ENCODE data around the gene MED25. TPM values are rescaled to one million over a fixed set of nuclear protein-coding genes. Genes with fewer than 3 reads are reported as not detected.

MED25 gene
- polyA plus RNA-seq, 3 donors: 55.8 to 65.6 (median 56.0) TPM

GRCh38 chr19:49839713-49840112 is 21.6 kb downstream of the MED25 start:
- no peak for DNase-seq (ENCODE audit: low read depth in 3 of 3, low spot score in 2 of 3)

DNA sequence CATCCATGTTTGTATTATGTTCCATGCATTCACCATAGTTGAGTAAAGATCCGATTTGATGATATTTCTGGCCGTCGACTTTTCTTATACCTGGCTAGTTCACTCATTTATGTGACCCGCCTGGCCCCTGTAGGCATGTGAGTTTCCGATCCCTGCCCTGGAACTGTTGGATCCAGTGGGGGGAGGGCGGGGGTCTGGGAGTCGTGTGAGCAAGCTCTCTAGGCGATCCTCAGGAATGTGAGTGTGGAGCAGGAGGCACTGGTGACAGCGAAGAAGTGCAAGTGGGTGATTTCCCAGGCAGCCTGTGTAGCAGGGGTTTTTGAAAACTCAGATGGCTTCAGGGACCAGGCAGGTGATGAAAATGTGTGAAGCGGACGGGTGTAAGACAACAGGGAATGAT is 22.2 kb downstream of the MED25 start:
- DNase-seq (ENCODE audit: low read depth in 3 of 3, low spot score in 2 of 3): no peak

DNA sequence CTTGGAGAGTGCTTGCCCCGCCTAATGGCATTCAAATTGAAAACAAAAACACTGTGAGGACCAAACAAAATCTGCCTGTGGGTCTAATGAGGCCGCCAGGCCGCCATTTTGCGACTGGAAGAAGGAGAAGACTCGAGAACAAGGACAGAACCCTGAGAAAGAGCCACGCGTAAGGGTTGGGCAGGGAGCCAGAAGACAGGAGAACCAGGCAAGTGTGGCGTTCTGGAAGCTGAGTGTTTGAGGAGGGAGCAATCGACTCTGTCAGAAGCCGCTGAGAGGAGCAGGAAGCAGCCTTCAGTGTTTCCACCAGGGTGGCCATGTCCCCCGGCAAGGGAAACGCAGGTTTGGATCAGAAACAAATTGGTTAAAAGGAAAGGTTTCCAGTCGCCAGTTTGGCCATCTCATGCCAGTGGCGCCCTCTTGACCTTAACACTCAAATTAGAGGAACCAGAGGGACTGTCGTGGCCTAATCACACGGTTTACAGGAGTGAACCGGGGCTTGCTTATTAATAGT is 22.7 kb downstream of the MED25 start:
- no peak for DNase-seq (ENCODE audit: low read depth in 3 of 3, low spot score in 2 of 3)

DNA sequence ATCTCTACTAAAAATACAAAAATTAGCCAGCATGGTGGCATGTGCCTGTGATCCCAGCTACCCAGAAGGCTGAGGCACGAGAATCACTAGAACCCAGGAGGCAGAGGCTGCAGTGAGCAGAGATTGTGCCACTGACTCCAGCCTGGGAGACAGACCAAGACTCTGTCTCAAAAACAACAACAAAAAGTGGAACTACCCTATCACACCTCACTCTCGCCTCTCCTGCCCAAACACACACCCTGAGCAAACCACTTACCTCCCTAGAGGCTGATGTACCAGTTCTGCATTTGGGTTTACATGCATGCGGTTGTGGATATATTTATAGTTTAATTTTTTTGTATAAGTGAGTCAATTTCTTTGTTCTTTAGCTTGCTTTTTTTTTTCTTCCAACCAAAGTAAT is 25.2 kb downstream of the MED25 start:
- no peak for DNase-seq (ENCODE audit: low read depth in 3 of 3, low spot score in 2 of 3)

DNA sequence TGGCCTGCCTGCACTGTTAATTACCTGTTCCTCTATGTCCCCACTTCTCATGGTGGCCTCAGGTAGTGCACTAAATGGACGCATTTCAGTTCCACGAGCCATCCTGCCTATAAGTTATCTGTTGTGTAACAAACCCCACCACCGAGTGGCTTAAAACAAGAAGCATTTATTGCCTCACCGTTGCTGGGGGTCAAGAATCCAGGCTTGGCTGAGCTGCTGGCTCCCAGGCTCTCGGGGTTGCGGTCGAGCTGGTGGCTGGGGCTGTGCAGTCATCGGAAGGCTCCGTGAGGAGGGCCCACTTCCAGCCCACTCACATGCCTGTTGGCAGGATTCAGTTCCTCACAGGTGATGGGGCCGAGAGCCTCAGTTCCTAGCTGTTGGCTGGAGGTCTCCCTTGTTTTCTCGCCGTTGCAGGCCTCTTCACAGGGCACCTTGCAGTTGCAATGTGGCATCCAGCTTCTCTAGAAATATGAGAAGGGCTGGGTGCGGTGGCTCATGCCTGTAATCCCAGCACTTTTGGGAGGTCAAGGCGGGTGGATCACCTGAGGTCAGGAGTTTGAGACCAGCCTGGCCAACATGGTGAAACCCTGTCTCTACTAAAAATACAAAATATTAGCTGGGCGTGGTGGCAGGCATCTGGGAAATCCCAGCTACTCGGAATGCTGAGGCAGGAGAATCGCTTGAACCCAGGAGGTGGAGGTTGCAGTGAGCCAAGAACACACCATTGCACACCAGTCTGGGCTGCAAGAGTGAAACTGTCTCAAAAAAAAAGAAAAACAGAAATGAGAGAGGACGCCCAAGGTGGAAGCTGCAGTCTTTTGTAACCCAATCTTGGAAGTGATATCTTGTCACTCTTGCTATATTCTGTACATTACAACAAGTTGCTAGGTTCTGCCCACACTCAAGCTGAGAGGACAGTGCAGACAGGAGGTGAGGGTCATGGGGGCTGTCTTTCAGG is 26.3 kb downstream of the MED25 start:
- DNase-seq (ENCODE audit: low read depth in 3 of 3, low spot score in 2 of 3): no peak

DNA sequence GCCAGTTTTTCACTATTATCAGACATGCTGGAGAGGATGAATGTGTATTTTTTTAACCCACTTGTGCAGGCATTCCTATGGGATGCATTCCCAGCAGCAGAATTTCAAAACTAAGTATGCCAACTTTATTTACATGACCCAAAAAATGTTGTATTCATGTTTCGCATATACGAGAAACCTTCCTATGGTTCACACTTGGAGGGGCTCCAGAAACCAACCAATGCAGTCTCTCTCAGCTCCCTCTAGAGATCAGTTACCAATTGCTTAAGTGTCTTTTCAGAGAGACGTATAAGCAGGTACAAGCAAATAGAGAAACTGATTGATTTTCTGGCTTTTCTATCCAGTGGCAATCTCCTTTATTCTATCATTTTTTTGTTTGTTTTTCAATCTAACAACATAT is 27.3 kb downstream of the MED25 start:
- no peak for DNase-seq (ENCODE audit: low read depth in 3 of 3, low spot score in 2 of 3)

GRCh38 chr19:49846408-49846807 is 28.3 kb downstream of the MED25 start:
- no peak for DNase-seq (ENCODE audit: low read depth in 3 of 3, low spot score in 2 of 3)

DNA sequence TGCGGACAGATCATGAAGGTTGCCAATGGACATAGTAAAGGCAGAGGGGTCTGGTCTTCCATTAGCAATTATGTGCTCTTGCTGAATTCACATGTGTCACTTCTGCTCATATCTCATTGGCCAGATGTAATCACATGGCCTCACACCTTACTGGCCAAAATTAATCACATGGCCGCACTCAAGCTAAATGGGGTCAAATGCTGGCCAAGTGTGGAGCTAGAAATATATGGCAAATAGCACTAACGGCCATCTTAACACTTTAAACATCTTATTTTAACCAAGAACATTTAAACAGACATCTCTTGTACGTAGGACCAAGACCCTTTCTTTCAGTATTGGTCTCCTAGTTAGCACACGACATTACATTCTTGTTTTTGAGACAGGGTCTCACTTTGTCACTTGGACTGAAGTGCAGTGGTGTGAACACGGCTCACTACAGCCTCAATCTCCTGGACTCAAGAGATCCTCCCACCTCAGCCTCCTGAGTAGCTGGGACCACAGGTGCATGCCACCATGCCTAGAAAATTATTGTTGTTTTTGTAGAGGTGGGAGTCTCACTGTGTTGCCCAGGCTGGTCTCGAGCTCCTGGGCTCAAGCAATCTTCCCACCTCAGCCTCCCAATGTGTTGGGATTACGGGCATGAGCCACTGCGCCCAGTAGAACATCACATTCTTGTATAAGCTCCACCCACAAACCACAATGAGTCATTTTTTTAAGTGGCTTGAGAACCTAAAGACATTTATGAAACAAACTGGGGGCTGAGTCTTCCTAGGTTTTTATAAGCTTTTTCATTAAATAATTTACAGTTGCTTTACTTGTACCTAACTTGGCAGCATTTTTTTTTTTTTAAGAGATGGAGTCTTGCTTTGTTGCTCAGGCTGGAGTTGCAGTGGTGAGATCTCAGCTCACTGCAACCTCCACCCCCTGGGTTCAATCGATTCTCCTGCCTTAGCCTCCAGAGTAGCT is 29.9 kb downstream of the MED25 start:
- no peak for DNase-seq (ENCODE audit: low read depth in 3 of 3, low spot score in 2 of 3)

- no peak for DNase-seq (ENCODE audit: low read depth in 3 of 3, low spot score in 2 of 3)
Measured at GRCh38 chr19:49848938-49849337, 30.8 kb downstream of the MED25 start.

DNA sequence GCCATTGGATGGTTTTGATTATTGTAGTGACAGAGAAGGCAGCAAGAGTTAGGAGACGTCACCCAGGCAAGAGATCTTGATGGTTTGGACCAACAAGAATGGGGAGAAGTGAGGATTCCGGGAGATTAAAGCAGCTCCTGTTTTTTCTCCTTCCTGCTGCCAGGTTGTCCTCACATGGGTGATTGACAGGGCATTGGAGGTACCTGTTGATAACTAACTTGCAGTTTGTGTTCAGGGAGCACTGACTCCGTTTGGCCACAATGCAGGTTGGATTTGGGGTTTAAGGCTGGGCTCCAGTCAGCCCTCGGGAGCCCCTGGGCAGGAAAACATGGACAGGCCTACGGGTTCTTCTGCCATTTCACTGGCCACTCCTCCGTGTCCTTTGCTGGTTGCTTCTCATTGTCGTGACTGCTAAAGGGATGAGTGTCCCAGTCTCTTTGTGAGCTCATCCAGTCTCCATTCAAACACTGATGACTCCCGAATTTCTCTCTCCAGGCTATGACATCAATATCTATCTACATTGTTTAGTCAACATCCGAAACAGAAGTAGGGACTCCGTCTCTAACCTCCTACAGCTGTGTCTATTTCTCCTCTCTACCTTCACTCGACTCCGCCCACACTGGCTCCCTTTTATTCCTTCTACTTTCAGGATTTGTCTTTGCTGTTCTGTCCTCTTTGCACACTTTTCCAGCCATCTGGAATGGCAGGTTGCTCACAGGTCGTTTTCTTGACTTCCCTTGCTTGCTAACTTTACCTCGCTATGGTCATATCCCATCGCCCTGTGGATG is 31.5 kb downstream of the MED25 start:
- DNase-seq (ENCODE audit: low read depth in 3 of 3, low spot score in 2 of 3): no peak

GRCh38 chr19:49850221-49850486 is 32.1 kb downstream of the MED25 start:
- DNase-seq (ENCODE audit: low read depth in 3 of 3, low spot score in 2 of 3): no peak

- peak; percentile 77 to 79 (median 78) for DNase-seq (ENCODE audit: low read depth in 3 of 3, low spot score in 2 of 3)
Measured at GRCh38 chr19:49850487-49851342, 32.6 kb downstream of the MED25 start, which contains the start of gene PTOV1. PTOV1 (plus strand) TSS chr19:49851159.

DNA sequence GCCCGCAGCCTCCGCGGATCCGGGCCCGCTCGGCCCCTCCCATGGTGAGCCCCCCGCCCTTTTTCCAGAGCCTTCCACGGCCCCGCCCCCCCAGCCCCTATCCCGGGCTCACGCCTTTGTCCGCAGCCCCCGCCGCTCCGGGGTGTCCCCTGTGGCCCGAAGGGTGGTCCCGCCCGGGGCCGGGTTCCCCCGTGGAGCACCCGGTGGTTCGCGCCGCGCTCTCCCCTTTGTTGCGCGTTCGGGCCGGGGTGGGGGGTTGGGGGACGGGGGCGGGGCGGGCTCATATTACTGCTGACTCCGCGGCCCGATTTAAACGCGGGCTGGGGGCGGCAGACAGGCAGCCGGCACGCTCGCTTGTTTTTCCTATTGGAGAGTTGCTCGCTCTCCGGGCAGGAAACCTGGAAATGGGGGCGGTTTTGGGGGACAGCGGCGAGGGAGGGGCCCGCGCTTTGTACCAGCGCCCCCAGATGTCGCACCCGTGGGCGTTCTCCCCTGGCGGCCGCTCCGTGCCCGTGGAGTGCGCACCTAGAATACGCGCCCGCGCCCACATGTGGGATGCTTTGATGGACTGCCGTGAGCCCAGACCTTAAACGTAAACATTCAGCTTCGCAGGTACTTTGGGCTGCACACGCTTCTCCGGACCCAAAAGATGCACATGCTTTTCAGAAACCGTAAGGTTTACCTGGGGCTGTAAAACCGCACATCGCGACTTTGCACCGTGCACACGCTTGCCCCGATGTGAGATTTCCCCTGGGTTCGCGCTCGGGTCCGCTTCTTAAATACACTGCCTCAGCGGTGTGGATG is 33.6 kb downstream of the MED25 start:
- DNase-seq (ENCODE audit: low read depth in 3 of 3, low spot score in 2 of 3): no peak

DNA sequence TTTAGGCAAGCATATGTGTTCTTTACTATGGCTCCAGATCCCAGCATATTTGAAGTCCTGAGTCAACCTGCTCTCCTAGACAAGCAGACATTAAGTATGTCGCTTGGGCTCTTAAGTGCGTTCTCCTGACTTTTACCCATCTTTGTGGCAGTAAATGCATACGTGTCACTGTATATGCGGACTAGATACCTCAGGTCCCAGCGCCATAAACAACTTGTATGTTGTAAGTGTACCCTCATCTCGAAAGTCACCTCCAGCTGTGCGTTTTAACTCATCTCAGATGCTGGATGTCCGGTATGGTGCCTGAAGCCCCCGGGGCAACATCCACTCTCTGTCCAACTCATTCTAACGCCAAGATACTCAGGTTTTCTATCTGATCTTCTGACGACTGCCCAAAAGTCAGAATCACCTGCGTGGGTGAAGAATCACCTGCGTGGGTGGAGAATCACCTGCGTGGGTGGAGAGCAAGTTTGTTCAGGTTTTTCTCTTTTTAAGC is 34.6 kb downstream of the MED25 start:
- DNase-seq (ENCODE audit: low read depth in 3 of 3, low spot score in 2 of 3): no peak

- no peak for DNase-seq (ENCODE audit: low read depth in 3 of 3, low spot score in 2 of 3)
Measured at GRCh38 chr19:49853852-49854377, 35.8 kb downstream of the MED25 start.

DNA sequence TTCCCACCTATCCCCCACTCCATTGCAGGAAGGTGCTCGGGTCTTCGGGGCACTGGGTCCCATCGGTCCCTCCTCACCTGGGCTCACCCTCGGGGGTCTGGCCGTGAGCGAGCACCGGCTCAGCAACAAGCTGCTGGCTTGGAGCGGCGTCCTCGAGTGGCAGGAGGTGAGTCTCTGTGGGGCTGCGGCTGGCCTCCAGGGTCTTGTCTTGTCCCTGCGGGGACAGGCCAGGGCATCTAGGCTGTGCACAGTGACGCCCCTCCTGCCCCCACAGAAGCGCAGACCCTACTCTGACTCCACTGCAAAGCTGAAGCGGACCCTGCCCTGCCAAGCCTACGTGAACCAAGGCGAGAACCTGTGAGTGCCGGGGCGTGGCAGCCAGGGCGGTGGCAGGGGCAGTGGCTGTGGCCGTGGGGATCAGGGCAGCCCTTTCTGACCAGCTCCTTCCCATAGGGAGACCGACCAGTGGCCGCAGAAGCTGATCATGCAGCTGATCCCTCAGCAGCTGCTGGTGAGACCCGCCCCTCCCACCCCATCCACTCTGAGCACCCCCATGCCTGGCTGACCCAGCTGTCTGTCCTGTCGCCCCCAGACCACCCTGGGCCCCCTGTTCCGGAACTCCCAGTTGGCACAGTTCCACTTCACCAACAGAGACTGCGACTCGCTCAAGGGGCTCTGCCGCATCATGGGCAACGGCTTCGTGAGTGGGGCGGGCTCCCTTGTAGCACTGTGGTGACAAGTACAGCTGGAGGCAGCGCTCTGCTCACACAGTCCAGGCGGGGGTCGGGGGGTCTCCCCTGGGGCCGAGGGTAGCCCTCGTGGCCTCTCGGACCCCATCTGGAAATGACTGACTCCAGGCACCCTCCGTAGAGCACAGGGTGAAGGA is 36.5 kb downstream of the MED25 start:
- DNase-seq (ENCODE audit: low read depth in 3 of 3, low spot score in 2 of 3): no peak

DNA sequence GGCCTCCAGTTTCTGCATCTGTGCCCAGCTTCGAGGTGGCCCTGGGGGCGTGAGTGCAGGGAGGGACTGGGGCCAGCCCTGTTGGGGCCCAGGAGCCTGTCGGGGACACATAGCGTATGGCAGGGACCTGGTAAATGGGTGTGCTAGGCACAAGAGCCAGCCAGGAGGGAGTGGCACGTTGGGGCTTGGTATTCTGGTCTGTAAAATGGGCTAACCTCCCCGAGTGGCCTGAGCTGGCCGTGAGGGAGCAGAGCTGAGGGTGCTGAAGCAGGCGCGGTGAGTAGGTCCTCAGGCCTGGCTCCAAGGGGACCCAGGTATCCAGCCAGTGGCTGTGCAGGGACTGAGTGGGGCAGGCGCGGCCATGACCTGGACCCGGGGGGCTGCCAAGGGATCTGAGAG is 37.2 kb downstream of the MED25 start:
- no peak for DNase-seq (ENCODE audit: low read depth in 3 of 3, low spot score in 2 of 3)
